Measurements from ENCODE around the gene HINFP.
"Not testable (repeated sequence)": the region's sequence is repeated elsewhere in the genome, so short reads cannot be mapped to it uniquely, and the experiment has no call there.

Gene HINFP

DNA sequence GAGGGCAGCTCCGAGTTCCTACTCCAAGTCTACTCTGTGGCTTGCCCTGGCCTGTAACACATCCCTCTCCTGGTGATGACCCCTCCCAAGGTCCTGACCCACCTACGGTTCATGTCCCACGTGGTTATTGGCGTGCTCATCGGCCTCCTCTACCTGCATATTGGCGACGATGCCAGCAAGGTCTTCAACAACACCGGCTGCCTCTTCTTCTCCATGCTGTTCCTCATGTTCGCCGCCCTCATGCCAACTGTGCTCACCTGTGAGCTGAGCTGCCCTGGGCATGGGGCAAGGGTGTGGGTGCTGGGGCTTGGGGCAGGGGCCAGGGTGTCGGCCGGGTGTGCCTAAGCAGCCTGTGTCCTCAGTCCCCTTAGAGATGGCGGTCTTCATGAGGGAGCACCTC is 37.1 kb downstream of the HINFP start:
- no peak for DNase-seq

- no peak for DNase-seq
These were observed 38.8 kb downstream of the HINFP start for GRCh38 chr11:119160151-119160550.

DNA sequence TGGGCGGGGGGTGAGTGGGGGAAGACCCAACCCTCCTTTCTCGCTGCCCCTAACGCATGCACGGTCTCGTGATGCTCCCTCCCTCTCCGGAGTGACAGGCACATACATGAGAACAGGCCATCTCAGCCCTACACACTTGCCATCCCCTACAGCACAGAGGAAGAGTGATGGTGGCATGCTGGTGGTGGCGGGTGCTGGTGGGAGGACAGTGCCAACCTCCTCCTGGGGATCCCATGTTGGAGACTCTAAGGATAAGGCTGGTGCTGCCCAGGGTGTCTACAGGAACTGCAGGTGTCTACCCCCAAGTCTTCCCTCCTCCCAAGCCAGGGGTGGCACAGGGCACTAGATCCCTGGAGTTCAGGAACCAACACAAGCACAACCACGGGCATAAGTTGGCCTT is 40.5 kb downstream of the HINFP start:
- DNase-seq = no peak

- DNase-seq = no peak
These were observed 45.1 kb downstream of the HINFP start for GRCh38 chr11:119166368-119167076.

- not testable (repeated sequence) for DNase-seq
These were observed 45.7 kb downstream of the HINFP start for GRCh38 chr11:119167077-119167458.

DNA sequence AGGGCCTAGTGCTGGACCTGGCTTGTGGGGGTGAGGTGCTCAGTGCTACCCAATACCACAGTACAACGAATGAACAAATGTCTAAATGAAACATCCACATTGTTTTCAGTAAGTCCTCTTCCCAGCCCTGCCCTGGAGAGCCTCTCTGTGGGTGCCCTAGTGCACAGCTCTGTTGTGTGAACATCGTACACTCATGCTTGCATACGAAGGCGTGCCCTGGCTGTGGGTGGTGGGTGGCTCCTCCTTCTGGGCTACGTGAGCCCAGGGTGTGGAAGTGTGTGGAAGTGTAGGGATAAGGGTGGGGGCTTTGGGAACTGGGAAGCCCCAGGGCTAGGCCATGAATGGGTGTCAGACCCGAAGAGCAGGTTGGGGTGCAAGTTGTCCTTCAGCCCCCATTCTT is 46.6 kb downstream of the HINFP start:
- no peak for DNase-seq

DNA sequence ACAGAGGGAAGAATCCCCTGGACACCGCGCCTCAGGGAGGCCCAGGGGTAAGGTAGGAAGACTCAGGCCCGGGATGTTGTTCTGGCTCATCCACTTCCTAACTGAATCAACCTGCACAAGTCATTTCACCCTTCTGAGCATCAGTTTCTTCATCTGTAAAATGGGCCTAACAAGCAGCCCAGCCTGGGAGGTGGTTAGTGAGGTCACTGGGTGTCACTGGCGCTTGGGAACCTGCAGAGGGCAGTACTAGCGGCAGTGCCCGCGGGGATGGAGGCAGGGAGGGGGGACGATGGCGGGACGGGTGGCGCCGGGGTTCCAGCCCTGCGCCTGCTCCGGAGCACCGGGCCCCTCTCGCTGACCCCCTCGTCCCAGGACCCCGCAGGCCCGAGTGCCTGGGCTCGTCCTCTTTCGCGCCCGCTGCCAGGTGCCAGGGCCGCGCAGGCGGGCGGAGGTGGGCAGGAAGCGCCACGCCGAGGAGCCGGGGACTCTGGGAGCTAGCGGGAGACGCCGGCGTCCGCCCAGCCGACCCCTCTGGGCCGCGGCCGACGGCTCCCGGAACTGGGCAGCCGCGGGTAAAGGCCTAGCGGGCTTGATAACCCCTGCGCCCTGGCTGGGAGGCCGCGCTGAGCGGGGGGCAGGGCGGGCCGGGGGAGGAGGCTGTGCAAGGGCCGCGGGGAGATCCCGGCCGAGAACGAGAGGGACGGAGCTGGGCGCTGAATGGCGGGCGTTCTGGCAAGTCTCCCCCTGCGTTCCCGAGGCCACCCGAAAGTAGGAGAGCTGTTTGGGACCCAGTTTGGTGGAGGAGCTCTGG is 47.3 kb downstream of the HINFP start, which contains the start of gene NLRX1:
TSS of gene NLRX1 (plus strand) at position 255 of the 811 bp plus-strand sequence. CDS start 2,679 bp downstream, outside the sequence.
- peak; percentile 51 for DNase-seq

DNA sequence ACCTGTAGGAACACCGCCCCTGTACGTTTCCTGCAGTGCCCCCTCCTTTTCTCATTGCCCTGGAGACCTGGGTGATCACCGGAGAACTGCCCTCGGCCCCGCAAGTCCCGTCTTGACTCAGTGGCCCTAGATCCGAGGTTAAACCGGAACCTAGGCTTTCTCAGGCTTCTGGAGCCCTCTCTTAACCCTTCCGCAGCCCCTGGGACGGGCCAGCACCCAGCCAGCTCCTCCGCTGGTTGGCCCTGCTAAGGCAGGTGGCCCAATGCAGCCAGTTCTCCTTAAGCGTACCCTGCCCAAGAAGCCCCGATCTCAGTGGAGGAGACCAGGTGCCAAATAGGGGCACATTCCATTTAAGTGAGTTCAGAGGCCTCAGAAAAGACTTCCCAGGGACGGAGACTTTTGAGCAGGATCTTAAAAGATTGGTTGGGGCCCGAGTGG is 47.9 kb downstream of the HINFP start:
- no peak for DNase-seq

GRCh38 chr11:119172513-119172912 is 51.1 kb downstream of the HINFP start:
- no peak for DNase-seq

GRCh38 chr11:119173453-119173852 is 52.1 kb downstream of the HINFP start:
- no peak for DNase-seq

GRCh38 chr11:119175493-119176077 is 54.2 kb downstream of the HINFP start:
- DNase-seq = no peak

GRCh38 chr11:119178166-119178680 is 56.8 kb downstream of the HINFP start:
- no peak for DNase-seq

- DNase-seq = no peak
These were observed 58.0 kb downstream of the HINFP start for GRCh38 chr11:119179342-119179741.

DNA sequence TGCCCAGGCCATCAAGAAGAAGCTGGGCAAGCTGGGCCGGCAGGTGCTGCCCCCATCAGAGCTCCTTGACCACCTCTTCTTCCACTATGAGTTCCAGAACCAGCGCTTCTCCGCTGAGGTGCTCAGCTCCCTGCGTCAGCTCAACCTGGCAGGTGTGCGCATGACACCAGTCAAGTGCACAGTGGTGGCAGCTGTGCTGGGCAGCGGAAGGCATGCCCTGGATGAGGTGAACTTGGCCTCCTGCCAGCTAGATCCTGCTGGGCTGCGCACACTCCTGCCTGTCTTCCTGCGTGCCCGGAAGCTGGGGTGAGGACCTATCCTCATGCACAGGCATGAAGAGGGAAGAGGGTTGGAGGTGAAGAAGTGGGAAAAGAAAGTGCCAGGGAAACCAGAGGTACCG is 58.6 kb downstream of the HINFP start:
- DNase-seq = no peak

- DNase-seq = no peak
These were observed 59.6 kb downstream of the HINFP start for GRCh38 chr11:119180729-119181676.

DNA sequence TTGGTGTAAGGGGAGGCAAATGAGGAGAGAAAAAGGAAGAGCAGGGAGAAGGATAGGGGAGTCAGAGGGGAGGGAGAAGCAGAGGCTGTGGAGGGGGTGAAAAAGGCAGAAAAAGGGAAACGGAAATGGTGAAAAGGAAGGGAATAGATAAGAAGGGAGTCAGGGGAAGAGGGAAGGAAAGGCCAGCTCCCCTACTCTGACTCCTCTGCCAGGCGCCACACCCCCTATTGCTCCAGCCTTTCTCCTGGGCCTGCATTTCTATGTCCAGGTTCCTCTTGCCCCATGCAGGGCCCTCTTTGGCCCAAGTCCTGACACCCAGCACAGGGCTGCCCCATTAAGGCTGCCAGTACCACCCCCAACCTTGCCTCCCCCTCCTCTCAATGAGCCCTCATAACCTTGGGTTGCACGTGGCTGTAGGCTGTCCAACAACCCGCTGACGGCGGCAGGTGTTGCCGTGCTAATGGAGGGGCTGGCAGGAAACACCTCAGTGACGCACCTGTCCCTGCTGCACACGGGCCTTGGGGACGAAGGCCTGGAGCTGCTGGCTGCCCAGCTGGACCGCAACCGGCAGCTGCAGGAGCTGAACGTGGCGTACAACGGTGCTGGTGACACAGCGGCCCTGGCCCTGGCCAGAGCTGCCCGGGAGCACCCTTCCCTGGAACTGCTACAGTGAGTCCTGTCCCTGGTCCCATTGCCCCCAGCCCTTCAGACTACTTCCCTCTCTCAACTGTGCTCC is 60.5 kb downstream of the HINFP start:
- no peak for DNase-seq

- DNase-seq = not testable (repeated sequence)
These were observed 63.0 kb downstream of the HINFP start for GRCh38 chr11:119184399-119184798.
